ENCODE measurements around the gene MINDY4.

MINDY4 gene

DNA sequence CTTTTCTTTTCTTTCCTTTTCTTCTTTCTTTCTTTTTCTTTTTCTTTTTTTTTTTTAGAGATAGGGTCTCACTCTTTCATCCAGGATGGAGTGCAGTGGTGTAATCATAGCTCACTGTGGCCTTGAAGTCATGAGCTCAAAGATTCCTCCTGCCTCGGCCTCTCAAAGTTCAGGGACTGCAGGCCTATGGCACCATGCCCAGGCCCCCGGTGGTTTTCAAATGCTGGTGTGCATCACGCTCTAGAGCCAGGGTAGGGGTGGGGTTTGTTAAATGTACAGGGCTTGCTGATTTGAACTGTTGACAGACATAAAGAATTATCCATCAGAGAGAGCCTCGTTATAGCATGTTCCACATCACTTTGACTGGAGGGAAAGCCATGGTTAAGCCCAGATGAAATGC is 5.8 kb downstream of the MINDY4 start:
- FAIRE-seq, result no peak

DNA sequence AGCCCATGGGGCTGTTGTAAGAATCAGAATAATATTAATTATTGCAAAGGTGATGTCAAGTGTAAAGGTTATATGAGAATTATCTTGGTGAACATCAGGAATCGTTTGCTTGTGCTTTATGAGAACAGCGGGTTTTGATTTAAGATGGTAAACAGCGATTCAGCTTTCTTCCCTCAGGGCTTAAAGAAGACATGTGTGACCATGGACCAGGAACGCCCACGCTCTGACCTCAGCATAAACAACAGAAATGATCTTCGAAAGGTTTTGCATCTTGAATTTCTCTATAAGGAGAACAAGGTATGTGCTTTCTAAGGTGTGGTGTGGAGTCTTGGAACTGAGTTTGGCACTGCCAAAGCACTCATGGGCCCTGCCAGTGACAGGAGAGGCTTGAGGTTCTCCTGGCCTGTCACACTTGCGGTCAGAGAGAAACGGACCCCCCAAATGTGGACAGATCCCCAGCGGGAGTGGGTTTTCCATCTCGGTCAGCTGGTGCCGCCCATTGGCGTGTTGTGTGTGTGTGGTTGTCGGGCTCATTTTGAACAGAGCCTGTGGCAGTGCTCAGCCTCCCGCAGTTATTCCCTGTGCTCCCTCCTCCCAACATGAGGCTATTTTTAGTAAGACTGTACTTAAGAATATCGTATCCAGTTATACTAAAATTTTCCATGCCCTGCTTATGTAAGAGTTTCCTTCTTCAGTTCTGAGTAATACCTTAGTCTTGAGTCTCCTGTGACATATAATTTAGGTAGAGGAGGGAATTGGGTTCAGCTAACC is 7.2 kb downstream of the MINDY4 start:
- FAIRE-seq, result no peak

GRCh38 chr7:30779574-30779973 is 8.4 kb downstream of the MINDY4 start:
- no peak for FAIRE-seq

DNA sequence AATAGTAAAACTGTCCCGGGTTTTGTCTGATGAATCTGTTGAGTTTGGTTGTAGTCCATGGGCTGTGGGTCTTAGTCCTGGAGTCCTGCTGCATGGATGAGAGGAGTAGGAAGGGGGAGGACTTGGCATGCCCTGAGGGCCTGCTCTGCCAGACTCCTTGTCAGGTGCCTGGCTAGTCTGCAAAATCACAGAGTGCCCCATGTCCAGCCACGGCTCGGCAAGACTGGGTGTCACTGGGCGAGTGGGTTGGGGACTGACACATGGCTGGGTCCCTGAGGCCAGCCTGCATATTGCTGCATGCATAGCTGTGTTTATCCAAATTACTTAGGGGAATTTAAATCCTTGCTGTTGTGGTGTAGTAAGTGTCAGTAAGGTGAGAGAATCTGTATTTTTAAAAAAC is 9.7 kb downstream of the MINDY4 start:
- FAIRE-seq, result no peak

DNA sequence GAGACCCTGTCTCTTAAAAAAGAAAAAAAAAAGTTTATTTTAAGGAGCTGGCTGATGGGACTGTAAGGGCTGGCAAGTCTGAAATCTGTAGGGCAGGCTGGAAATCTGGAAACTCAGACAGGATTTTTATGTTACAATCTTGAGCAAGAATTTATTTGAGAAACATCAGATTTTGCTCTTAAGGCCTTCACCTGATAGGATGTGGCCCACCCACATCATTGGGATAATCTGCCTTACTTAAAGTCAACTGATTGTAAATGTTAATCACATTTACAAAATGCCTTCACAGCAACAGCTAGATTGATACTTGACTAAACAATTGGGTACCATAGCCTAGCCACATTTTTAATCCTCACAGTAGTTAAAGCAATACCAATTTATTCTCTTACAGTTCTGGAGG is 11.5 kb downstream of the MINDY4 start:
- FAIRE-seq, result no peak

- FAIRE-seq, result no peak
Observed at GRCh38 chr7:30785786-30786185, 14.6 kb downstream of the MINDY4 start.

- no peak for FAIRE-seq
Observed at GRCh38 chr7:30787486-30787885, 16.3 kb downstream of the MINDY4 start.

DNA sequence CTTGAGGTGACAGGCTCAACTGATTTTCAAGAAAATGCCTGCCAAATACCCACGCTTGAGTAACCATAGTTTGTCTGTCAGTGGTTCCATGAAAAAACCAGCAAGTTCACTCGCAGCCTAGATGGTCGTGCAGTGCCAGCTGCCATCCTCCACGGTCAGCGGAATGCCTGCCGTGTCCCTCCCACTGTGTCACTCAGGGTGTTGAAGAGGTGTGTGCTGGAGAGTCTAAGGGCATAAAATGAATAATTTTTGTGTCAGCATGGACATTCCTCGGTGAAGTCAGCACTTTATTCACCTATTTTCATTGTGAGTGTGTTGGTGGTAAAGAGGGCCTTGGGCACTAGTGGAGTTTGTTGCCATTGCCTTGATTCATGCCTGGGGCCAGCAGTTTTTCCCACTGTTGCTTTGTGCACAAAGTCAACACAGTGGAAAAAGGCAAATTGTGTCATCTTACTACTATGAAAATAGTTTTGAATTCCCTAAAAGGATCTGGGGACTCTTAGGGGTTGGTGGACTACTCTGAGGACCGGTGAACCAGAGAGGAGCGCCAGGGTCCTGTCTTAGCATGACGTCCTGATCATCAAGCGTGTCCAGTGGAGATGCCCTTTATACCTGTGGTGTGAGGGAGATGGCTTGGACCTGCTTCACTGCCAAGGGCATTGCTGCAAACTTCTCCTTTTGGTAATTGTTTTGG is 17.6 kb downstream of the MINDY4 start:
- no peak for FAIRE-seq

GRCh38 chr7:30789334-30789711 is 18.1 kb downstream of the MINDY4 start:
- FAIRE-seq, result no peak

- FAIRE-seq, result no peak
Observed at GRCh38 chr7:30790356-30790755, 19.1 kb downstream of the MINDY4 start.

- no peak for FAIRE-seq
Observed at GRCh38 chr7:30791114-30791513, 19.9 kb downstream of the MINDY4 start.

DNA sequence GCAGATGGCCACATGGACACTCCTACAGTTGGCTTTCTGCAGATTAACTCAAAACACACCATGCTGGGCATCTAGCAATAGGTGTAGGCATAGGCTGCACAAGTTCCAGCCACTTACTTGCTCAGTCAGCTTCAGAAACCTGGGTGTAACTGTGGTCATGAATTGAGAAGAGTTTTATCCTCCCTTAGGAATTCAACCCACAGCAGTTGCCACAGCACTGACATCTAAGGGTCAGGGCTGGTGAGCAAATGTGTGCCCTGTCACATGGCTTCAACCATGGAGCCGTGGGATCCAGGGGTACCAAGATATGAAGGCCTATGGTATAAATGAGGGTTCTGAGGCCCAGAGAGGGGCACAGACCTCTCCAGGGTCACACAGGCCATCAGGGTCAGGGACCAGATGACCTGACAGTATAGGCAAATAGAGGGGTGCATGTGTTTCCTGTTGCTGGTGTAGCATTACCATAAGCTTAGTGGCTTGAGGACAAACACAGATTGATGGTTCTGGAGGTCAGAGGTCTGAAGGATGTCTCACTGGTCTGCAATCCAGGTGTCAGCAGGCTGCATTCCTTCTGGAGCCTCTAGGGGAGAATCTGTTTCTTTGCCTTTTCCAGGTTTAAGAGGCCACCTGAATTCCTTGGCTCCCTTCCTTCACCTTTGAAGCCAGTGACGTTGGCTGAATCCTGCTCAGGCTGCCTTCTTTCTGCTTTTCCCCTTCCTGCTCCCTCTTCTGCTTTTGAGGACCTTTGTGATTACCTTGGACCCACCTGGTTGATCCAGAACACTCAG is 24.1 kb downstream of the MINDY4 start:
- FAIRE-seq, result no peak

- no peak for FAIRE-seq
Observed at GRCh38 chr7:30796105-30796869, 25.1 kb downstream of the MINDY4 start.

DNA sequence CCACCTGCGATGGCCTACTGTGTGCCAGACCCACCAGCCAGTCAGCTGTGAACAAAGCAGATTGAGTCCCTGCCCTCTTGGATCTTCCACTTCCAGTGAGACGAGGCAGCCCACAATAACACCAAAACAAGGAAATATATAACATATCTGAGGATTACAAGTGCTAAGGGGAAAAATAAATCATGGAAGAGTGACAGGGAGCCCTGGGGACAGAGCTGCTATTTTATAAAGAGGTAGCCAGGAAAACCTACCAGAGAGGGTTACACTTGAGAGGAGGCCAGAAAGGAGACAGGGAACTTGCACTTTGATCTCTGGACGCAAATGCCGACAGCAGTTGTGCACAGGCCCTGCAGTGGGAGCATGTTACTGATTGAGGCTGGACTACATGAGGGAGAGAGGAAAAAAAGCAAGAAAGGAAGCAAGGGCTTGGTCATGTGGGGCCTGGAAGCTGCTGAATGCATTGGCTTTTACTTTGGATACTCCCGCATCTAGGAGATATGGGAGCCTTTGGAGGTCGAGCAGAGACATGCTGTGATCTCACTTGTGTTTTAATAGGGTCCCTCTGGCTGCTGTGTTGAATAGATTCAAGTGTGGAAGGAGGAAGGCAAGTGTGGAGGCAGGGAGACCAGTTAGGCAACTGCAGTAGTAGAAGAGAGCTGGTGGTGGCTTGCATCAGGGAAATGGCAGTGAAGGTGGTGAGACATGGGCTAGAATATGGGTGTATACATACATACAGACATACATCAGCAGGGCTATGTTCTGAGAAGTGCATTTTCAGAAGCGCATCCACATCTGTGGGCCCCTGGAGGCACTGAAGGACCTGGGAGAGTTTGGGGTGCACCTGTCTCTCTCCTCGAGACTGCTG is 26.2 kb downstream of the MINDY4 start:
- FAIRE-seq, result no peak

- no peak for FAIRE-seq
Observed at GRCh38 chr7:30799206-30799975, 28.2 kb downstream of the MINDY4 start.

DNA sequence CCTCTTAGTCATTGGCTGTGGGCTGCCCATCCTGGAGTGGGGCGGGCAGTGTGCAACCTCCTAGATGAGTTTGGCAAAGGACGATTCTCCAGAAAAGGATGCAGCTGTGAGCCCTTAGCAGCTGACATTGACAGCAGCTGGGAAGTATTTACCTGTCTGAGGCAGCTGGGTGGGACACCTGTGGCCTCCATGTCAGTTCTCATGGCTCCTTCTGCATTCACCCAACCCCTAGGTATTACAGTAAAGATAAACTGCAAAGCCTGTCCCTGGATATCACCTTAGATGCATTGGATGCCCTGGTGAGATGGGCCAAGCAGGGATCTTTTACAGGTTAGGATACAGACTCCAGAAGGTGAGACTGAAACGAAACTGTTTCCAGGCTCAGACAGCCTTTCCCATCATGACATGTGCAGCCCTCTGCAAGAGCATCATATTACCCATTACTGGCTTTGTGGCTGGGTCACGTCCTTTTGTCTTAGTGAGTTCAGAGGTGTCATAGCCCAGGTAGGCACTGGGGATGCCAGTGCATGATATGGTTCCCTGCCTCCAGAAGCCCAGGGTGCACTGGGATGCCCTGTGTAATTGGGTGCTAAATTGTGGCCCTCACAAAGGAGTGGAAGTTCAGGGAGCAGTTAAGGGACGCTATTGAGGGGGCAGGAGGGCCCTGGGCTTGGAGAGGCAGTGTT is 28.9 kb downstream of the MINDY4 start:
- FAIRE-seq, result no peak

DNA sequence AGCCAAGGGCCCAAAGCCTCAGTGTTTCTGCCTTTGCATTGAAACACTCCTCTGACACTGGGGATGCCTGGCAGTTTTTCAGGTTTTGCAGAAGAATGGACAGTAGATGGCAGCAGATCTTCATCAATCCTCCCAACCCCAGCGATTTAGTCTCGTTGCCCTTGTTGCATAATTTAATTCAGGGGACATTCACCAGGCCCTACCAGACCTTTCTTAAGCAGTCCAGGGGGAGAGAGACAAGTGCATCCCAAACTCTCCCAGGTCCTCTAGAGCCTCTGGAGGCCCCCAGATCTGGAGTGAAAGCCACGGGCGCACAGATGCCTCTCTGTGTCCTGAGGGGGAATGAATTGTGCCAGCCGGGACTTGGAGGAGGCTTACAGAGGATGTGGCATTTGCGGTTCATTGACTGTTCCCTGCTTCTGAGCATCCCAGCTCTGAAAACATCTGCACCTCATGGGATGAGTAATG is 29.6 kb downstream of the MINDY4 start:
- FAIRE-seq, result no peak

DNA sequence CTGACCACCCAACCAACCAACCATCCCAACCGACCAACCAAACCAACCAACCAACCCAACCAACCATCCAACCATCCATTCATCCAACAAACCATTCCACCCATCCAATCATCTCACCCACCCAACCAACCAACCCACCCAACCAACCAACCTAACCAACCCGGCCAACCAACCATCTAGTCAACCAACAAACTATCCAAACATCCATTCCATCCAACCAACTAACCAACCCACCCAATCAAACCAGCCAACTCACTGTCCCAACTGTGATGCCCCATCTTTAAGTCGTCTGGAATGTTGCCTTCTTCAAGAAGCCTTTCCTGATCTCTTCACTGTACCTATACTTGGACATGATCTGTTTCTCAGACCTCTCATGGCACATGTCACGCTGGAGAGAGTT is 31.6 kb downstream of the MINDY4 start:
- no peak for FAIRE-seq

DNA sequence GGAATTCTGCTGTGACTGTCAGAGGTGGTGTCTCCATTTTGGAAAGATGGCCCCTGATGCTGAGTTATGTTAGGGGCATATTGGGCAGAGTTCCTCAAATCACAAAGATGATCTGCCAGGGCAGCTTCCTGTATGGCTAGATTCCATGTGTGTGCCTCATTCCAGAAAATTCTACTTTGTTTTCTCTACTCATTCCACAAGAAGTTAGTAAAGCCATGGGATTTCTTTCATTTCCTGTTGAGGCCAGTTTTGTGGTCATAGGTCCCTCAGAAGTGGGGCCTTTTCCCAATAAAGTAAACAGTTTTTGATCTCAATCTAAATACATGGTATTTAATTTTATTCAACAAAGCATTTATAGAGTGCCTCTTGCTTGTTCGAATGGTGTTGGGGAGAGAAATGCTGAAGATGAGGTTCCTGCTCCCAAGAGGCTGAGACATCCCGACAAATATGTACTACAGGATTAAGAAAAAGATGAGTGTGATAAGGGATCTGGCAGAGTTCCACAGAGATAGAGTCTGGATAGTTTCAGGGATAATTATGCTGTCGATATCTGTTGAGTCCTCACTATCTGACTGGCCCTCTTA is 33.0 kb downstream of the MINDY4 start:
- no peak for FAIRE-seq

- FAIRE-seq, result no peak
Observed at GRCh38 chr7:30805081-30805691, 34.0 kb downstream of the MINDY4 start.
